H9 (cell line): Measurements from ENCODE around the gene RIMS1. TPM values are rescaled to one million over a fixed set of nuclear protein-coding genes. Genes with fewer than 3 reads are reported as not detected.

Source experiments
- DNase-seq: peaks from one replicate; pipeline ENCODE4 v3.0.0-alpha.2; 2017
- H2AFZ ChIP-seq: one replicate; pipeline ENCODE4 v1.6.1; 2013; ENCODE audit warnings: mild to moderate bottlenecking, low read length, control low read depth, moderate library complexity
- H2AK5ac ChIP-seq: 2 replicates; pipeline ENCODE4 v1.6.1; 2013; ENCODE audit warnings: low read length, control low read depth, mixed read lengths; ENCODE audit not compliant: insufficient read length
- H2BK120ac ChIP-seq: one replicate; pipeline ENCODE4 v1.6.1; 2013; ENCODE audit warnings: low read depth, mild to moderate bottlenecking, low read length, control low read depth, inconsistent platforms; ENCODE audit not compliant: poor library complexity, severe bottlenecking
- H2BK12ac ChIP-seq: 2 replicates; pipeline ENCODE4 v1.6.1; 2013; ENCODE audit warnings: low read length, control low read depth, mixed read lengths, low read depth; ENCODE audit not compliant: insufficient read length
- H2BK15ac ChIP-seq: 2 replicates; pipeline ENCODE4 v1.6.1; 2013; ENCODE audit warnings: low read depth, low read length, control low read depth
- H2BK20ac ChIP-seq: one replicate; pipeline ENCODE4 v1.6.1; 2013; ENCODE audit warnings: low read depth, mild to moderate bottlenecking, low read length, control low read depth, inconsistent platforms; ENCODE audit not compliant: poor library complexity, severe bottlenecking
- H2BK5ac ChIP-seq: 2 replicates; pipeline ENCODE4 v1.6.1; 2013; ENCODE audit warnings: low read length, control low read depth, mixed read lengths; ENCODE audit not compliant: insufficient read length
- H3K14ac ChIP-seq: 2 replicates; pipeline ENCODE4 v1.6.1; 2013; ENCODE audit warnings: low read length, control low read depth; ENCODE audit not compliant: insufficient read depth
- H3K18ac ChIP-seq: 2 replicates; pipeline ENCODE4 v1.6.1; 2013; ENCODE audit warnings: low read depth, mild to moderate bottlenecking, mixed read lengths, low read length, control low read depth; ENCODE audit not compliant: insufficient read length
- H3K23ac ChIP-seq: 2 replicates; pipeline ENCODE4 v1.6.1; 2013; ENCODE audit warnings: low read length, control low read depth, mixed read lengths, low read depth; ENCODE audit not compliant: insufficient read length
- H3K23me2 ChIP-seq: 2 replicates; pipeline ENCODE4 v1.6.1; 2013; ENCODE audit warnings: low read depth, mild to moderate bottlenecking, mixed read lengths, low read length, control low read depth; ENCODE audit not compliant: insufficient read length, poor library complexity, severe bottlenecking
- H3K27ac ChIP-seq: 2 replicates; pipeline ENCODE4 v1.5.1; 2013; ENCODE audit warnings: low read length, control low read depth, mixed read lengths, low read depth; ENCODE audit not compliant: insufficient read length
- H3K27me3 ChIP-seq: 2 replicates; pipeline ENCODE4 v1.6.1; 2013; ENCODE audit warnings: low read length, control low read depth, inconsistent platforms; ENCODE audit not compliant: insufficient read depth
- H3K4ac ChIP-seq: 2 replicates; pipeline ENCODE4 v1.6.1; 2013; ENCODE audit warnings: low read depth, mild to moderate bottlenecking, control low read depth, inconsistent platforms, low read length, moderate library complexity
- H3K4me1 ChIP-seq: 2 replicates; pipeline ENCODE4 v1.6.1; 2013; ENCODE audit warnings: low read length, control low read depth, inconsistent platforms; ENCODE audit not compliant: insufficient read depth
- H3K4me2 ChIP-seq: 2 replicates; pipeline ENCODE4 v1.6.1; 2013; ENCODE audit warnings: low read length, control low read depth, mixed read lengths; ENCODE audit not compliant: insufficient read length, insufficient read depth
- H3K56ac ChIP-seq: 2 replicates; pipeline ENCODE4 v1.6.1; 2013; ENCODE audit warnings: low read depth, mild to moderate bottlenecking, mixed read lengths, low read length, control low read depth; ENCODE audit not compliant: insufficient read length
- H3K79me1 ChIP-seq: 2 replicates; pipeline ENCODE4 v1.6.1; 2013; ENCODE audit warnings: low read depth, mild to moderate bottlenecking, moderate library complexity, low read length, control low read depth, inconsistent platforms; ENCODE audit not compliant: insufficient read depth, poor library complexity, severe bottlenecking
- H3K79me2 ChIP-seq: 2 replicates; pipeline ENCODE4 v1.6.1; 2013; ENCODE audit warnings: low read length, control low read depth, inconsistent platforms; ENCODE audit not compliant: insufficient read depth
- H3K9ac ChIP-seq: 2 replicates; pipeline ENCODE4 v1.6.1; 2013; ENCODE audit warnings: low read length, control low read depth, mixed read lengths; ENCODE audit not compliant: insufficient read length; ENCODE audit errors: extremely low read depth
- H3K9me3 ChIP-seq: one replicate; pipeline ENCODE4 v1.6.1; 2013; ENCODE audit warnings: low read depth, low read length, inconsistent platforms; ENCODE audit not compliant: control insufficient read depth
- H3T11ph ChIP-seq: one replicate; pipeline ENCODE4 v1.6.1; 2013; ENCODE audit warnings: mild to moderate bottlenecking, low read length, control low read depth, inconsistent platforms
- H4K20me1 ChIP-seq: one replicate; pipeline ENCODE4 v1.6.1; 2013; ENCODE audit not compliant: control insufficient read depth, insufficient read length, insufficient read depth
- H4K5ac ChIP-seq: 2 replicates; pipeline ENCODE4 v1.6.1; 2013; ENCODE audit warnings: low read depth, mild to moderate bottlenecking, mixed read lengths, low read length, control low read depth; ENCODE audit not compliant: insufficient read length
- H4K8ac ChIP-seq: replicated peaks from 2 replicates; pipeline ENCODE4 v1.6.1; 2013; ENCODE audit warnings: low read length, control low read depth, mixed read lengths, low read depth; ENCODE audit not compliant: insufficient read length
- H4K91ac ChIP-seq: 2 replicates; pipeline ENCODE4 v1.6.1; 2013; ENCODE audit warnings: low read depth, mild to moderate bottlenecking, moderate library complexity, mixed read lengths, low read length, control low read depth; ENCODE audit not compliant: insufficient read length
- H3K27ac Mint-ChIP-seq, 3 experiments: 2 replicates in 2 of 3; 3 replicates in 1 of 3; pipeline ENCODE4 v1.8.0; 2020 to 2021; ENCODE audit warnings: mixed read lengths in 3 of 3, mild to moderate bottlenecking in 1 of 3, moderate library complexity in 1 of 3
- H3K27me3 Mint-ChIP-seq: 2 replicates; pipeline ENCODE4 v1.8.0; 2021; ENCODE audit warnings: low read depth, mild to moderate bottlenecking, moderate library complexity, mixed read lengths
- H3K36me3 Mint-ChIP-seq, 3 experiments: 2 replicates in 2 of 3; 3 replicates in 1 of 3; pipeline ENCODE4 v1.8.0; 2020 to 2021; ENCODE audit warnings: low read depth in 3 of 3, mixed read lengths in 3 of 3; ENCODE audit not compliant: insufficient read depth in 1 of 3
- H3K4me1 Mint-ChIP-seq, 2 experiments: 2 replicates each; pipeline ENCODE4 v1.8.0; 2020; ENCODE audit warnings: mixed read lengths in 2 of 2
- H3K4me3 Mint-ChIP-seq, 2 experiments: 2 replicates in 1 of 2; 3 replicates in 1 of 2; pipeline ENCODE4 v1.8.0; 2020 to 2021; ENCODE audit warnings: mild to moderate bottlenecking in 2 of 2, mixed read lengths in 2 of 2, moderate library complexity in 1 of 2
- H3K9me3 Mint-ChIP-seq, 2 experiments: 2 replicates in 1 of 2; 3 replicates in 1 of 2; pipeline ENCODE4 v1.8.0; 2020; ENCODE audit warnings: mild to moderate bottlenecking in 2 of 2, mixed read lengths in 2 of 2, moderate library complexity in 1 of 2
- CTCF ChIP-seq: fragments of 200-600 bp; sonication (generic); conservative IDR thresholded peaks from 3 replicates; pipeline ENCODE4 v1.8.0; 2021; ENCODE audit warnings: antibody characterized with exemption, mild to moderate bottlenecking
- WGBS: extraction: QIAGEN DNeasy Blood & Tissue Kit; methylation state at CpG from one replicate; pipeline ENCODE4 v1.1.7; 2013; ENCODE audit warnings: missing lambda C conversion rate, low lambda C conversion rate, mixed read lengths; ENCODE audit not compliant: insufficient read length; ENCODE audit errors: extremely low coverage; 5-methylcytosine and 5-hydroxymethylcytosine counted together
- total RNA-seq: library from RNA; stranded (reverse); gene quantifications from 2 replicates; pipeline ENCODE4 v1.2.1, GENCODE V29; 2021

The RIMS1 gene
- total RNA-seq, 1 experiment from 2014 or later, result 0.83 TPM

DNA sequence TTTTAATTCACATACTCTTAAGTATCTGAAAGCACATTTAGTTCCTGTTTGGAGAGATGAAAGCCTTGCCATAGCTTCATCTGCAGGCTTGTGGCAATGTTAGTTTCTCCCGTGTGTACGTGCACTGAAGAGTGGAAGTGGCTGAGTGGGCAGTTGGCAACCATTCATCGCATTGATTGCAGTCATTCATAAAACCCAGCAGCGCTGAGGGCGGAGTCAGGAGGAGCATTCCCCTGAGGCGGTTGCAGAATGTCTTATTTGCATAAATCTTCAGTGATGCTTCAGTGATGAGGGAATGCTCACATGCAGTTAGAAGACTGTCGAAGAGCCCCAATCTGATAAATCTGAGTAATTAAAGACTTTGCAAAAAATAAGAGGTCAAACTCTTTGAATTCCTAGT is 79.1 kb downstream of the RIMS1 start:
- no peaks in the 10 kb centered on the region for H3K27me3 Mint-ChIP-seq
- Histone ChIP-seq H3K23me2 (no peaks in the 10 kb centered on the region), H3K14ac (no peak overlapping the region), H3K4me2 (no peak overlapping the region), H4K8ac (no peak overlapping the region), H4K20me1 (no peaks in the 10 kb centered on the region), H2AFZ (no peak overlapping the region), H4K91ac (no peak overlapping the region), H2BK20ac (no peak overlapping the region), H3K18ac (no peak overlapping the region), H3K9ac (no peak overlapping the region), H3K79me1 (no peaks in the 10 kb centered on the region), H3T11ph (no peak overlapping the region), H3K9me3 (no peaks in the 10 kb centered on the region), H3K27me3 (no peaks in the 10 kb centered on the region), H4K5ac (no peak overlapping the region), H3K27ac (no peak overlapping the region), H3K4me1 (no peaks in the 10 kb centered on the region), H2BK5ac (no peak overlapping the region), H2AK5ac (no peak overlapping the region), H3K23ac (no peak overlapping the region), H2BK120ac (no peak overlapping the region), H2BK12ac (no peak overlapping the region), H3K4ac (no peak overlapping the region), H2BK15ac (no peak overlapping the region), H3K56ac (no peak overlapping the region), H3K79me2 (no peaks in the 10 kb centered on the region)
- H3K9me3 Mint-ChIP-seq, result no peaks in the 10 kb centered on the region
- H3K4me1 Mint-ChIP-seq, result peaks cover 8 to 12% of the 10 kb centered on the region in 2 experiments
- no peak for TF ChIP-seq CTCF
- no peak overlapping the region for H3K27ac Mint-ChIP-seq
- no CpG with 5 or more reads among the region's 7 CpGs for WGBS
- H3K4me3 Mint-ChIP-seq, result no peak overlapping the region
- H3K36me3 Mint-ChIP-seq, result no peaks in the 10 kb centered on the region; a peak in 1 of 7 replicates
- DNase-seq, result no peak
